Memory B cell (primary cell): ENCODE results near the gene ZBTB45.
A peak's percentile ranks its signal among the peaks of the same experiment; 100 is the strongest.

Experiments used
- ATAC-seq: fragments of 150-1000 bp; cut with Tn5 transposase; 2 replicates; pipeline ENCODE4 v1.10.0; 2021; ENCODE audit warnings: low read depth, mild to moderate bottlenecking, moderate library complexity
- DNase-seq, 2 donors: peaks; one replicate each; pipeline ENCODE4 v3.0.0; 2022; ENCODE audit warnings: low spot score in 2 of 2
- H3K27ac Mint-ChIP-seq: one replicate; pipeline ENCODE4 v1.8.0; 2022; ENCODE audit warnings: mild to moderate bottlenecking, moderate library complexity, mixed read lengths
- H3K27me3 Mint-ChIP-seq: one replicate; pipeline ENCODE4 v1.8.0; 2022; ENCODE audit warnings: mixed read lengths
- H3K36me3 Mint-ChIP-seq: one replicate; pipeline ENCODE4 v1.8.0; 2022; ENCODE audit warnings: mild to moderate bottlenecking, mixed read lengths
- H3K4me1 Mint-ChIP-seq: one replicate; pipeline ENCODE4 v1.8.0; 2022; ENCODE audit warnings: mixed read lengths
- H3K4me3 Mint-ChIP-seq: one replicate; pipeline ENCODE4 v1.8.0; 2022; ENCODE audit warnings: mild to moderate bottlenecking, moderate library complexity, mixed read lengths
- H3K9me3 Mint-ChIP-seq: one replicate; pipeline ENCODE4 v1.8.0; 2022; ENCODE audit warnings: mixed read lengths

The ZBTB45 gene

DNA sequence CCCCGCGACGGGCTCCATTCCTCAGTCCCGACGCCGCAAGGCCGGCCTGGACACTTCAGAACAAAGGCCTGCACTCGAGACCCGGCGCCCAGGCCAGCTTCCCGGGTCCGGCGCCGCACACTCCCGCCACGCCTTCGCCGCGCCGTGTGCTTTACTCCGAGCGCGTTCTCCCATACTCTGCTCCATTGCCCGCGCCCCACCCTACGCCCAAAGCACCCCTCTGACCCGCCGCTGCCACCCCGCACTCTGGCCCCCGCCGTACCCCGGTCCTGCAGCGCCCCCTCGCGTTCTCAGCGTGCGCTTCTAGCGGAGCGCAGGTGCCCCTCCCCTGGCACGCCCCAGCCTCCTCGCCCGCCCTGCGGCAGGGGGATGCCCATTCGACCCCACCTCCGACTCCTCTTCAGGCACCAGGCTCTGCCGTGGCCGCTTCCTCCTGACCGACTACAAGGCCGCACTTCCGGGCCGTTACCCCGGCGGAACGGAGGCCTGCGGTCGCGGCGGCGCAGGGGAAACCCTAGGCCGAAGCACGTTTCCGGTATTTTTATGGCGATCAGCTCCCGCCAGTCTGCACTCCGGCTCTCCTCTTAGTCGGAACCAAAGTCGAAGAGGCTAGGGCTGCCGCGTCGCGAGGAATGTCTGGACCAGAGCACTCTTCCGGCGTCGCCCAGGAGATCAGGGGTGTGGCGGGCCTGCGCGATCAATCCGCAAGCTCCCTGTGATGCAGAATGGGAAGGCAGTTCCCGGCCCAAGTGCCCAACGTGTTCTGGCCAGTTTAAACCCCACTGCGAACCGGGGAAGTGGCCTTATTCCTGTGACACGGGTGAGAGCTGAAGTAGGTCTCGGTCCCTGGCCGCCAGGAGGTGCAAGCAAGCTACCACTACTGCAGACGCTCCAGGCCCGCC lies at the start of gene ZBTB45:
Gene ZBTB45, minus strand, starts transcription at position 456 of the 902 bp plus-strand sequence. CDS start 2,137 bp downstream, outside the sequence.
- DNase-seq: peak; percentile 90 to 91
- ATAC-seq: peak; percentile 79
- Mint-ChIP-seq H3K4me1 (peaks cover 33% of the 10 kb centered on the region), H3K36me3 (peaks cover 14% of the 10 kb centered on the region), H3K9me3 (no peaks in the 10 kb centered on the region), H3K27ac (peak within 1 kb of the TSS; percentile 98), H3K27me3 (no peaks in the 10 kb centered on the region), H3K4me3 (peak within 1 kb of the TSS; percentile 95)

DNA sequence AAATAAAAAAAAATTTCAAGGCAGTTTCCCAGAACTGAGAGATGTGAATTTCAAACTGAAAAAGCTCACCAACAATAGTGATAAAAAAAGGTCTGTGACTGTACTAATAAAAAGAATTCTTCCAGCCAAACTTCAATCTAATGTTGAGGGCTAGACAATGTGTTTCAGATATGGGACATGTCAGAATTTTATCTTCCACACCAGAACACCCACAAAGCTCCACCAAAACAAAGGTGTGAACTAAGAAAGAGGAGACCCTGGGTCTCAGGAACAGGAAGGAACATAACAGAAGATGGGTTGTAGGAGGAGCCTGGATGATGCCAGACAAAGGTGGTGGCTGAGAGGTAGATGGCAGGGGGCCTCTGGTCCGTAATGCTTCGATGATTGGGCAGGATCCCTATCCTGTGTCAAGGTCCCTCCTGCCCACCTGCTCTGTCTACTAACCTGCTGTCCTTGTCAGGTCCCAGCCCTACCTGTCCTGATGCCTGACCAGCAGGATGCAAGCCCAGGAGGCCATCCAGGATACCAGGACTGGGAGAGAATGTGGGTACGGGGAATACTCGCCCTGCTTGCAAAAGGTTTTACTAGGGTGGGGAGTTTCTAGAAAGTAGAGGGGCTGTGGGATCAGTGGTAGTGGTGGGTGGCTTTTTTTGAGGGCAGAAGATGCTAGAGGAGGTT lies 49.0 kb upstream of the ZBTB45 start:
- Mint-ChIP-seq H3K36me3 (peaks cover 13% of the 10 kb centered on the region), H3K9me3 (peaks cover 1% of the 10 kb centered on the region), H3K4me1 (peaks cover 14% of the 10 kb centered on the region), H3K27ac (no peak overlapping the region), H3K27me3 (no peaks in the 10 kb centered on the region), H3K4me3 (no peak overlapping the region)
- ATAC-seq (no peak), DNase-seq (no peak)

DNA sequence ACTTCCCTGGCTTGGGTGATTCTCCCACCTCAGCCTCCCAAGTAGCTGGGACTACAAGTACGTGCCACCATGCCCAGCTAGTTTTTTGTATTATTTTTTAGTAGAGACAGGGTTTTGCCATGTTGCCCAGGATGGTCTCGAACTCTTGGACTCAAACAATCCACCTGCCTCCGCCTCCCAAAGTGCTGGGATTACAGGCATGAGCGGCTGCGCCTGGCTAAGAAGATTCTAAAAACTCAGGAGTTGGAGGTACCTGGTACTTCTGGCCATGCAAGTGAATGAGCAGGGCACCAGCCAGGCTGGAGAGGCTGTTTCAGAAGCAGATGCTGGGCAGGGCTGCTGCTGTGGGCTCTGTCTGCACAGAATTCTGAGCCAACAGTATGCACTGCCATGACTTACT lies 47.4 kb upstream of the ZBTB45 start:
- no peaks in the 10 kb centered on the region for H3K27me3 Mint-ChIP-seq
- DNase-seq (no peak), ATAC-seq (no peak)
- H3K9me3 Mint-ChIP-seq: no peaks in the 10 kb centered on the region
- H3K4me1 Mint-ChIP-seq: peaks cover 13% of the 10 kb centered on the region
- H3K36me3 Mint-ChIP-seq: peaks cover 12% of the 10 kb centered on the region
- H3K4me3 Mint-ChIP-seq: no peak overlapping the region
- H3K27ac Mint-ChIP-seq: no peak overlapping the region

DNA sequence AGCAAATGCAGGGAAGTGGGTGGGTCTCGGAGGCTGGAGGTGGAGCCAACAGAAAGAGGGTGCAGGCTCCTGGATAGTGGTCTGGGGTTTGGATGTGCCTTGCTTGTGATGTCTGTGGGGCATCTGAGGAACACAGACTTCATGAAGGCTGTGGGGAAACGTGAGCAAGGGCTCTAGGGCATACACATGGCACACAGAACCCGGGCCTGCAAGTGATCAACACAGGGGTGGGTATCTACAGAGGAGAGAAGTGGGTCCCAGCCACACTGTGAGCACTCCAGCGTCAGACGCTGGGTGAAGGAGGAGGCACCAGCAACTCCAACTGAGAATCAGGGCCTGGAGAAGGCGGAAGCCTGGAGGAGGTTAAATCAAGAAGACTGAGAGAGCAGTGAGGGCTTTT lies 44.2 kb upstream of the ZBTB45 start:
- peak overlapping the region; percentile 49 for H3K4me3 Mint-ChIP-seq
- peaks cover 25% of the 10 kb centered on the region for H3K4me1 Mint-ChIP-seq
- H3K27me3 Mint-ChIP-seq: no peaks in the 10 kb centered on the region
- ATAC-seq (no peak), DNase-seq (no peak)
- peaks cover 7% of the 10 kb centered on the region for H3K36me3 Mint-ChIP-seq
- no peak overlapping the region for H3K27ac Mint-ChIP-seq
- H3K9me3 Mint-ChIP-seq: no peaks in the 10 kb centered on the region

DNA sequence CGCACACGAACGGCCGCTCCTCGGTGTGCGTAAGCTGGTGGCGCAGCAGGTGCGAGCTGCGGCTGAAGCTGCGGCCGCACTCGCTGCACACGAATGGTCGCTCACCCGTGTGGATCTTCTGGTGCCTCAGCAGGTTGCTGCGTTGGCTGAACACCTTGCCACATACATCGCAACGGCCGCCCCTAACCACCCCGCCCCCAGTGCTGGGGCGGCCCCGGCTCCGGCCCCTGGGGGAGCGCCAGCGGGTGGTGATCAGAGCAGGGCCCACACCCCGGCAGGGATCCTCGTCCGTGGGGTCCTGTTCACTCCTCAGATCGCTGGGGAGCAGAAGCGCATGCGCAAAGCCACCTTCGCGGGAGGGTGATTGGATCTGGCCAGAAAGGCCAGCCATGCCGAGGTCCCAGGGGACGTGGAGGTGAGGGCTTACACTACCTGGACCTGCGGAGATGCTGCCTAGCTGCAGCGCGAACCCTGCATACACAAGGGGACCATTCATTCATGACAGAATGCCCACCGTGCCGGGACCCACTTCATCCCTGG lies 43.5 kb upstream of the ZBTB45 start:
- H3K36me3 Mint-ChIP-seq: peaks cover 1% of the 10 kb centered on the region
- no peak for DNase-seq
- H3K4me3 Mint-ChIP-seq: peak overlapping the region; percentile 90
- peaks cover 27% of the 10 kb centered on the region for H3K4me1 Mint-ChIP-seq
- H3K9me3 Mint-ChIP-seq: no peaks in the 10 kb centered on the region
- no peaks in the 10 kb centered on the region for H3K27me3 Mint-ChIP-seq
- peak; percentile 2 for ATAC-seq
- no peak overlapping the region for H3K27ac Mint-ChIP-seq

- Mint-ChIP-seq H3K4me1 (peaks cover 35% of the 10 kb centered on the region), H3K9me3 (no peaks in the 10 kb centered on the region), H3K27me3 (no peaks in the 10 kb centered on the region), H3K4me3 (peak overlapping the region; percentile 90), H3K27ac (no peak overlapping the region), H3K36me3 (peaks cover 6% of the 10 kb centered on the region)
- peak in 1 of 2 donors; percentile 51 for DNase-seq
- no peak for ATAC-seq
Measured at GRCh38 chr19:58562122-58563033, 42.8 kb upstream of the ZBTB45 start.

GRCh38 chr19:58561373-58562121 lies 41.9 kb upstream of the ZBTB45 start:
- no peak for ATAC-seq
- H3K27me3 Mint-ChIP-seq: no peaks in the 10 kb centered on the region
- H3K27ac Mint-ChIP-seq: no peak overlapping the region
- no peak for DNase-seq
- no peaks in the 10 kb centered on the region for H3K9me3 Mint-ChIP-seq
- peaks cover 41% of the 10 kb centered on the region for H3K4me1 Mint-ChIP-seq
- H3K4me3 Mint-ChIP-seq: peak overlapping the region; percentile 90
- H3K36me3 Mint-ChIP-seq: peaks cover 6% of the 10 kb centered on the region

GRCh38 chr19:58560921-58561320 lies 41.3 kb upstream of the ZBTB45 start:
- no peak for ATAC-seq
- Mint-ChIP-seq H3K9me3 (no peaks in the 10 kb centered on the region), H3K4me3 (peak overlapping the region; percentile 3), H3K27me3 (no peaks in the 10 kb centered on the region), H3K36me3 (peaks cover 6% of the 10 kb centered on the region), H3K4me1 (peaks cover 46% of the 10 kb centered on the region), H3K27ac (no peak overlapping the region)
- no peak for DNase-seq

DNA sequence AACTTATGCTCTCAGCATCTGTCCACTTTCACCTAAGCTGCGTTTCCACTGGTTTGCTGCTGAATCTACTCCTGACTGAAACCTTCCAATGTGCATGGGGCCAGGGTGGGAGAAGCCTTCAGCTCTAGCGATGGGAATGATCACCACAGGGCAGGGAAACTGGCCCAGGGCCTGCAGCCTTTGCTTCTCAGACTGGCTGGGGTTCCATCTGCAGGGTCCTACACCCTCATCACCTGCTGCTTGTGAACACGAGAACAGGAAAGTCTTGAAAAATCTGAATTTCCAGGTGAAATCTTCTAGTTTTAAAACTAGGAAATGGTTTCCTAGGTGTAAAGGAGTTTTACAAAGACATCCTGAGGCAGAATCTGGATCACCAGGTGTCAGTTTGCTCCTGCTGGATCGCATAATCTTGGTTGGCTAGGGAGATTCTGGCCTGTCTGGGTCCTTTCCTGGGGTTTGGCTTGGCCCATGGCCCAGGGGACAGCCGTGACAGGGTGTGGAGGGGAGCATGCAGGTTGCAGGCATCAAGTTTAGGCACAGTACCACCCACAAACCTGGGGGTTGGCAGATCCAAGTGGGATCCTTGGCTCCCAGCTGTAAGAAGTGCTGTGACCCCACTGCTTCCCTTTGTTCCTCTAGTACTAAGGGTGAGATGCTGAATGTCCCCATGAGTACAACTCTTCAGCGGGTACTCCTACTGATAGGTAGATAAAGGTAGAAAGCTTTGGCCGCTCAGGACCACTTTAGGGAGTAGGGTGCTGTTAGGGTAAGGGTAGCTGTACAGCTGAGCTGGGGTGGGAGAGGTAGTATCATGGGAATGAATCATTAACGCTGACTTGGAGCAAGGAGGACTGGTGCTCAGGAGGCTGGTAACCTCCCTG lies 40.6 kb upstream of the ZBTB45 start:
- Mint-ChIP-seq H3K4me3 (peak overlapping the region; percentile 99), H3K4me1 (peaks cover 46% of the 10 kb centered on the region), H3K27ac (no peak overlapping the region), H3K27me3 (no peaks in the 10 kb centered on the region), H3K9me3 (no peaks in the 10 kb centered on the region), H3K36me3 (peaks cover 6% of the 10 kb centered on the region)
- DNase-seq (peak in 1 of 2 donors; percentile 12), ATAC-seq (no peak)

DNA sequence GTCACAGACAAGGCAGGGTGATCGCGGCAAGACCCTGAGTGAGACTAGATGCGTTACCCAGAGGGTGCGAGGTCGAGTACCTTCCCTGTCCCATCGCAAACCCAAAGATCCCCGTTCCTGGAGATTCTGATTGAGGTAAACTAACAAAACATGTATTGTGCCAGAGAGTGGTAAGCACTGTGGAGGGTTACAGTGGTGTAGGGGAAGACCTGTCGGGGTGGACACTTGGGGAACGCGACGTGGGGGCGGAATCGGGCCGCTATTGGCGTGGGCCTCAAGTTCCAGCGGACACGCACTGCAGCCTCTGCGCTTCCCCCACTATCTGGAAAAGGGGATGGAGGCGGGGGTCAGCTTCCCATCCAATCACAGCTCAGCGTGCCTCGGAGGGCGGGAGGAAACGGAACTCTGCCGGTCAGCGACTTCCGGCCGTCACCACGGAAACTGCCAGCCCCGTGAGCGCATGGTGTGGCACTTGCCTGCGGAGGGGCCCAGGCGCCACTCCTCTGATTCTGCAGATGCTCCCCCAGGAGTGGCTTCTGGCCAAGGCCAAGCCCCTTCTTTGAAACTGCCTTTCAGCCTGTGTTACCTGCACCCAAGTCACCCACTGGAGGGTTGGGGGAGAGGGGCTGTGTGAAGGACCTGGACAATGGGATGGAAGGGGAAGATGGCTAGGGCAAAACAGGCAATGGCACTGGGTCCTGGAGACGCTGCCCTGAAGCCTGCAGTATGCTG lies 39.8 kb upstream of the ZBTB45 start:
- peak overlapping the region; percentile 99 for H3K4me3 Mint-ChIP-seq
- peak overlapping the region; percentile 99 for H3K27ac Mint-ChIP-seq
- H3K9me3 Mint-ChIP-seq: no peaks in the 10 kb centered on the region
- H3K4me1 Mint-ChIP-seq: peaks cover 50% of the 10 kb centered on the region
- H3K36me3 Mint-ChIP-seq: peaks cover 6% of the 10 kb centered on the region
- no peaks in the 10 kb centered on the region for H3K27me3 Mint-ChIP-seq
- ATAC-seq: no peak
- DNase-seq: no peak

DNA sequence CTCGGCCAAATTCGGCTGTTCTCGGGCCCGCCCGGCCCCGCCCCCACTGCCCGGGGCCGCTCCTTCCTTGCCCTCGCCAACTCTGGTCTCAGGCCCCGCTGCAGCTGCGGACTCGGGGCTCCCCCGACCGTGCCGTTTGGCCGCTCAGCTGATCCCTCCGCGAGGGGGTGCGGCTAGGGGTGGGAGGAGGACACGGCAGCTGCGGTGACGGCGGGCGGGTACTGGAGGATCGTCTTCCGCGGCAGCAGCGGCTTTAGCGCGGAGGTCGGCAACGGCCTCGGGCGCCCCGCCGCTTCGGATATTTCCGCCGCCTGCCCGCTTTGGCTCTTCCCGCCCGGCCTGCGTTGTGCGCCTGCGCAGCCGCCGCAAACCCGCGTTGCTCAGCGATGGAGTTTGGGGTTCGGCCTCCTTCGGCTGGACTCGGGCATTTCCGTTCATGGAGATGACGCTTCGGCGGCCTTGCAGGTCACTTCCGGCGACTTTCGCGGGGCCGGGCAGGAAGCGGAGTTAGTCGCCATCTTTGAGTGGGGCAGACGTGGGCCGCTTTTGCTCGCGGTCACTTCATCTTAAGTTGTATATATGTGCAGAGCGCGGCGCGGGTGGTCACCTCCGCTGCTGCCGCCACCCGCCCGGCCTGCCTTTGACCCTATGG lies 39.1 kb upstream of the ZBTB45 start:
- no peaks in the 10 kb centered on the region for H3K27me3 Mint-ChIP-seq
- peaks cover 55% of the 10 kb centered on the region for H3K4me1 Mint-ChIP-seq
- no peaks in the 10 kb centered on the region for H3K9me3 Mint-ChIP-seq
- peak; percentile 99 to 100 for DNase-seq
- peak overlapping the region; percentile 99 for H3K4me3 Mint-ChIP-seq
- H3K36me3 Mint-ChIP-seq: peaks cover 10% of the 10 kb centered on the region
- peak; percentile 63 for ATAC-seq
- peak overlapping the region; percentile 99 for H3K27ac Mint-ChIP-seq
